Measurements from ENCODE around the gene CCNB3.

Gene CCNB3

DNA sequence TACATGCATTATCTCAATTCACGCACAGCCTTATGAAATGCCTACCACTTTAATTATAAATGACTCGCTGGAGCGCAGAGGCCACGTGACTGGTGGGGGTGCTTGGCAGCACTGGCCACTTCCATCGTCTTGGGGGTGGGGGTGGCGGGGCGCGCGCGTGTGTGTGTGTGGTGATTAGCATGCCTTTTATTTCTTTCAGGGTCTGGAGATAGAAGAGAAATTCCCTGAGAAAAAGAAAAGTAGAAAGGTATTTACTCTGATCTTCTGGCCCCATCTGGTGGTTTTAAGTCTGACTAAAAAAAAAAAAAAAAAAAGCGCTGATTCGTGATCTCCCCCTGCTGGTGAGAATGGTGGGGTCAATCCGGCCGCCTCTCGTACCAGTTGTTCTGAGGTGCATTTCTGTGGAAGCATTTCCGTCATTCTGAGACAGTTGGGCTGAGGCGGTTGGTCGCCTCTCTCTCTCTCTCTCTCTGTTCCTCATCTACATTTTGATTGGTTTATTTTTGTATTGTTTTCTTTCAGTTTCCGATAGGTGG is at the start of gene CCNB3:
Gene CCNB3 (plus strand): TSS at position 402 of the 536 bp plus-strand sequence. CDS start 80,399 bp downstream, outside the sequence.
- H3K9me3 ChIP-seq (ENCODE audit: control insufficient read depth, low read depth, low read length), result peaks cover 10% of the 10 kb centered on the region
- H3K27me3 ChIP-seq (ENCODE audit: control insufficient read depth, insufficient read depth, low read length), result no peaks in the 10 kb centered on the region
- H3K9ac ChIP-seq (ENCODE audit: low read length), result peak within 1 kb of the TSS; percentile 52
- no peak within 1 kb of the TSS for H3K27ac ChIP-seq (ENCODE audit: low read length)
- H3K36me3 ChIP-seq (ENCODE audit: control insufficient read depth, low read depth, low read length), result no peaks in the 10 kb centered on the region
- no peaks in the 10 kb centered on the region for H3K4me1 ChIP-seq (ENCODE audit: control insufficient read depth, low read depth, low read length)
- peak within 1 kb of the TSS; percentile 53 for H3K4me3 ChIP-seq (ENCODE audit: low read length)

DNA sequence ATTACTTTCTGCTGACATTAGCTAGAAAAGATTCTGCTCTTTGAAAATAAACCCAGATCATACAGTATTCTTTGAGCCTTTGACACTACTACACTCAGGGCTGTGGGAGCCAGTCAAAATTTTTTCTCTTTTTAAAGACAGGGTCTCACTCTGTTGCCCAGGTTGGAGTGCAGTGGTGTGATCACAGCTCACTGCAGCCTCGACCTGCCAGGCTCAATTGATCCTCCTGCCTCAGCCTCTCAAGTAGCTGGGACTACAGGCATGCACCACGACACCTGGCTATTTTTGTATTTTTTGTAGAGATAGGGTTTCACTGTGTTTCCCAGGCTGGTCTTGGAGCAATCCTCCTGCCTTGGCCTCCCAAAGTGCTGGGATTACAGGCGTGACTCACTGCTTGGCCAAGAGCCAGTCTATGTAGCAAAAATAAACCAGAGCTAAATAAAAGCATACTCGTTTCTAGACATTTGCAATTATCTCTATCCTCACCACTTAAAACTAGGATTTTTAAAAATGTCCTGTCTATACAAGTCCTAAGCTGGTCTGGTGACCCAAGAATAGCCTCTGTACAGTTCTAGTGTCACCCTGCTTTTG is 46.9 kb upstream of the CCNB3 start:
- H3K4me3 ChIP-seq (ENCODE audit: low read length), result no peak overlapping the region
- H3K9me3 ChIP-seq (ENCODE audit: control insufficient read depth, low read depth, low read length), result peaks cover 9% of the 10 kb centered on the region
- no peaks in the 10 kb centered on the region for H3K4me1 ChIP-seq (ENCODE audit: control insufficient read depth, low read depth, low read length)
- H3K36me3 ChIP-seq (ENCODE audit: control insufficient read depth, low read depth, low read length), result no peaks in the 10 kb centered on the region
- no peak overlapping the region for H3K9ac ChIP-seq (ENCODE audit: low read length)
- H3K27ac ChIP-seq (ENCODE audit: low read length), result no peak overlapping the region
- H3K27me3 ChIP-seq (ENCODE audit: control insufficient read depth, insufficient read depth, low read length), result no peaks in the 10 kb centered on the region

GRCh38 chrX:50158593-50158992 is 46.0 kb upstream of the CCNB3 start:
- H3K4me3 ChIP-seq (ENCODE audit: low read length), result no peak overlapping the region
- no peak overlapping the region for H3K9ac ChIP-seq (ENCODE audit: low read length)
- H3K9me3 ChIP-seq (ENCODE audit: control insufficient read depth, low read depth, low read length), result peaks cover 9% of the 10 kb centered on the region
- H3K36me3 ChIP-seq (ENCODE audit: control insufficient read depth, low read depth, low read length), result no peaks in the 10 kb centered on the region
- no peaks in the 10 kb centered on the region for H3K27me3 ChIP-seq (ENCODE audit: control insufficient read depth, insufficient read depth, low read length)
- no peak overlapping the region for H3K27ac ChIP-seq (ENCODE audit: low read length)
- H3K4me1 ChIP-seq (ENCODE audit: control insufficient read depth, low read depth, low read length), result no peaks in the 10 kb centered on the region

DNA sequence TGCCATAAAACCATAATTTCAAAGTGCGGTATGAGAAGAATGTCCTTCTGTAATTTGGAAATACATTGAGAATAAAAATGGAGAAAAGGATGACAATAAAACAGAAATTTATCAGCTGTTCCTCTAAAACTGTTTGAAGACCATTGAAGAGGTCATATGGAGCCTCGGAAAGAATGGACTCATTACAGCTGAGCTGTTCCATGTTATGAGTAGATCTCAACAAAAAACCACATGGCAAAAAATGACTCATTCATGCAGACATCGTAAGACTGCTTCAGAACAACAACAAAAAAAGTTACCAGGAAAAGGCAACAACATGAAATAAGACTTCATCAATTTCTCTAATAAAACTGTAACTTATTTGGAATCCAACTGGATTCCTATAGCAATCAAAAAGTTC is 43.4 kb upstream of the CCNB3 start:
- H3K9ac ChIP-seq (ENCODE audit: low read length), result no peak overlapping the region
- H3K27ac ChIP-seq (ENCODE audit: low read length), result no peak overlapping the region
- H3K9me3 ChIP-seq (ENCODE audit: control insufficient read depth, low read depth, low read length), result peaks cover 11% of the 10 kb centered on the region
- H3K4me3 ChIP-seq (ENCODE audit: low read length), result no peak overlapping the region
- H3K4me1 ChIP-seq (ENCODE audit: control insufficient read depth, low read depth, low read length), result no peaks in the 10 kb centered on the region
- no peaks in the 10 kb centered on the region for H3K36me3 ChIP-seq (ENCODE audit: control insufficient read depth, low read depth, low read length)
- H3K27me3 ChIP-seq (ENCODE audit: control insufficient read depth, insufficient read depth, low read length), result no peaks in the 10 kb centered on the region

DNA sequence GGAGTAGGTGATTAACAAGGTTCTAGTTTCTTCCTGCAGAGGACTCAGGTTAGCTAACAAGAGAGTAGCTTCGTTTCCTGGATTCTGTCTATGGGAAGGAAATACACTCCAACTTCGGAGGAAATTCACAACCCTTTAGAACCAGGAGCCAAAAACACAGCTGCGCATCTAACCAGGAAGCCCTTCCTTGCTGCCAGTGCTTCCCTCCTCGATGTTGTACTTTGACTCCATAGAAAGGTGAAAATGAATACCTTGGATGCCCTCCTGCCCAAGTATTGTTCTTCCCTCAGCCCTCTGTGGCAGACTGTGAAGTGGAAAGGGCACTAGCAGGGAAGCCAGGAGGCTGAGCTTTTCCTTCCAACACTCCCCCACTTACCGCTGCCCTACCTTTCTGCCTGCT is 38.8 kb upstream of the CCNB3 start:
- H3K27ac ChIP-seq (ENCODE audit: low read length), result no peak overlapping the region
- H3K27me3 ChIP-seq (ENCODE audit: control insufficient read depth, insufficient read depth, low read length), result no peaks in the 10 kb centered on the region
- H3K36me3 ChIP-seq (ENCODE audit: control insufficient read depth, low read depth, low read length), result no peaks in the 10 kb centered on the region
- no peak overlapping the region for H3K9ac ChIP-seq (ENCODE audit: low read length)
- H3K4me3 ChIP-seq (ENCODE audit: low read length), result no peak overlapping the region
- H3K9me3 ChIP-seq (ENCODE audit: control insufficient read depth, low read depth, low read length), result peaks cover 22% of the 10 kb centered on the region
- no peaks in the 10 kb centered on the region for H3K4me1 ChIP-seq (ENCODE audit: control insufficient read depth, low read depth, low read length)

GRCh38 chrX:50167366-50167765 is 37.2 kb upstream of the CCNB3 start:
- Histone ChIP-seq H3K27ac (ENCODE audit: low read length) (no peak overlapping the region), H3K9ac (ENCODE audit: low read length) (no peak overlapping the region), H3K4me3 (ENCODE audit: low read length) (no peak overlapping the region), H3K4me1 (ENCODE audit: control insufficient read depth, low read depth, low read length) (no peaks in the 10 kb centered on the region), H3K27me3 (ENCODE audit: control insufficient read depth, insufficient read depth, low read length) (no peaks in the 10 kb centered on the region), H3K36me3 (ENCODE audit: control insufficient read depth, low read depth, low read length) (no peaks in the 10 kb centered on the region), H3K9me3 (ENCODE audit: control insufficient read depth, low read depth, low read length) (peaks cover 22% of the 10 kb centered on the region)

DNA sequence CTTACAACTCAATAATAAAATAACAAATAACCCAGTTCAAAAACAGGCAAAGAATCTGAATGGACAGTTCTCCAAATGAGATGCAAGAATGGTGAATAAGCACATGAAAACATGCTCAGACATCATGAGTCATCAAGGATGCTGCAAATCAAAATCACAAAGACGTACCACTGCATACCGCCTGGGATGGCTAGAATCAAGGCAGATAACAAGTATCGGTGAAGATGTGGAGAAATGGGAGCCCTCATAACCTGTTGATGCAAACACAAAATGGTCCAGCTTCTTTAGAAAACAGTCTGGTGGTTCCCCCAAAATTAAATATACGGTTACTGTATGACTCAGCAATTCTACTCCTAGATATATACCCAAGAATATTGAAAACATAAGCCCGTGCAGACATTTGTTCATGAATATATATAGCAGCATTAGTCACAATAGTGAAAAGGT is 36.3 kb upstream of the CCNB3 start:
- peaks cover 22% of the 10 kb centered on the region for H3K9me3 ChIP-seq (ENCODE audit: control insufficient read depth, low read depth, low read length)
- H3K4me3 ChIP-seq (ENCODE audit: low read length), result no peak overlapping the region
- no peak overlapping the region for H3K27ac ChIP-seq (ENCODE audit: low read length)
- no peaks in the 10 kb centered on the region for H3K36me3 ChIP-seq (ENCODE audit: control insufficient read depth, low read depth, low read length)
- H3K27me3 ChIP-seq (ENCODE audit: control insufficient read depth, insufficient read depth, low read length), result no peaks in the 10 kb centered on the region
- no peak overlapping the region for H3K9ac ChIP-seq (ENCODE audit: low read length)
- H3K4me1 ChIP-seq (ENCODE audit: control insufficient read depth, low read depth, low read length), result no peaks in the 10 kb centered on the region

DNA sequence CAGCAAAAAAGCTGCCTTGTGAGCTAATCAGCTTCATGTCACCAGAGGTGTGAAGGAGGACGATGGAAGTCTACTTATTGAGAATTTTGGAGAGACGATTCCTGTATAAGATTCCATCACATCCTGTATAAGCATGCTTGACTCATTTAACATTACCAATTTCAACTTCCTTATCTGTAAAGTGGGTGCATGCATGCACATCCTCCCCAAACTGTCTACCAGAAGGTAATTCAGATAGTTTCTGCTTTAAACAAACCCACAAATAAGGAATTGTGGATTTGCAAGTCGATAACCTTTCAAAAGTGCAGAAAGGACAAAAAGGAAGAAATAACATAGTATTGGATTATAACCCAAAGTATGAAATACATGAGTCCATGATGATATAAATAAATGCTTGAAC is 34.8 kb upstream of the CCNB3 start:
- H3K4me3 ChIP-seq (ENCODE audit: low read length), result no peak overlapping the region
- H3K36me3 ChIP-seq (ENCODE audit: control insufficient read depth, low read depth, low read length), result no peaks in the 10 kb centered on the region
- no peak overlapping the region for H3K27ac ChIP-seq (ENCODE audit: low read length)
- no peak overlapping the region for H3K9ac ChIP-seq (ENCODE audit: low read length)
- H3K9me3 ChIP-seq (ENCODE audit: control insufficient read depth, low read depth, low read length), result peaks cover 22% of the 10 kb centered on the region
- H3K4me1 ChIP-seq (ENCODE audit: control insufficient read depth, low read depth, low read length), result no peaks in the 10 kb centered on the region
- no peaks in the 10 kb centered on the region for H3K27me3 ChIP-seq (ENCODE audit: control insufficient read depth, insufficient read depth, low read length)

GRCh38 chrX:50180073-50180940 is 24.3 kb upstream of the CCNB3 start:
- Histone ChIP-seq H3K9ac (ENCODE audit: low read length) (no peak overlapping the region), H3K36me3 (ENCODE audit: control insufficient read depth, low read depth, low read length) (no peaks in the 10 kb centered on the region)

GRCh38 chrX:50183891-50184290 is 20.7 kb upstream of the CCNB3 start:
- Histone ChIP-seq H3K4me1 (ENCODE audit: control insufficient read depth, low read depth, low read length) (peaks cover 3% of the 10 kb centered on the region), H3K27ac (ENCODE audit: low read length) (no peak overlapping the region), H3K4me3 (ENCODE audit: low read length) (no peak overlapping the region), H3K27me3 (ENCODE audit: control insufficient read depth, insufficient read depth, low read length) (no peaks in the 10 kb centered on the region), H3K9ac (ENCODE audit: low read length) (no peak overlapping the region), H3K9me3 (ENCODE audit: control insufficient read depth, low read depth, low read length) (peaks cover 11% of the 10 kb centered on the region), H3K36me3 (ENCODE audit: control insufficient read depth, low read depth, low read length) (no peaks in the 10 kb centered on the region)

More at GRCh38 chrX:50180073-50180940, 24.3 kb upstream of the CCNB3 start:
- peaks cover 11% of the 10 kb centered on the region for H3K9me3 ChIP-seq (ENCODE audit: control insufficient read depth, low read depth, low read length)
- H3K4me3 ChIP-seq (ENCODE audit: low read length), result no peak overlapping the region
- no peak overlapping the region for H3K27ac ChIP-seq (ENCODE audit: low read length)
- no peaks in the 10 kb centered on the region for H3K4me1 ChIP-seq (ENCODE audit: control insufficient read depth, low read depth, low read length)
- H3K27me3 ChIP-seq (ENCODE audit: control insufficient read depth, insufficient read depth, low read length), result no peaks in the 10 kb centered on the region

DNA sequence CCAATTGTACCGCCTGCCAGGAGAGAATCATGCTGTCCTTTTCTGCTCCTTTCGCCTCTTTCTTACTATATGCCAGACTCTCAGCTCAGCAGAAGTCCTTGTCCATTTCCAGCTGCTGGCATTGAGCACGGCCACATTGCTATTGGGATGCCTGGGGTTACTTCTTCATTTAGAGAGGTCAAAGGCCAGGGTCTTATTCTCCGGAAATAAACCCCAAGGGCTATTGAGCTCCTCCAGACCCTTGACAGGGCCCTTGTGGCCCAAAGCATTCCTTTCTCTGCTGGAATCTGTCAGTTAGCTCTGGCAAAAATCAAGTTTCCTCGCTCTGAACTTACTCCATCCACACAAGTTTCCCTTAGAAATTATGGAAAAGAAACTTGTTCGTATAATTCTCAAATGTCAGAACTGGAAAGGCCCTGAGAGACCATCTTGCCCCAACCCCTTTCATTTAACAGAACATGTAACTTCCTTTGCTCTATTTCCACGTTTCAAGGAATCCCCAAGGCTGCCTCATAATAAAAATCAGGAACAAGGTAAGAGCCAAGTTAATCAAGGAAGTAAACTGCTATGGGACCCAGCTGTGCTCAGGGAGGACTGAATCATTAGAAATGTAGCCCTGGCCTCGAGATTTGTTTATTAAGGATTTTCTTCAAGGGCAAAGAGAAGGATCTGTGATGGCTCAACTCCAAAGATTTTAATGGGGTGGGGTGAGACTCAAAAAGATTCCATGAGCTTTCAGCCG is 15.5 kb upstream of the CCNB3 start:
- Histone ChIP-seq H3K36me3 (ENCODE audit: control insufficient read depth, low read depth, low read length) (no peaks in the 10 kb centered on the region), H3K9ac (ENCODE audit: low read length) (no peak overlapping the region), H3K4me1 (ENCODE audit: control insufficient read depth, low read depth, low read length) (peaks cover 7% of the 10 kb centered on the region), H3K27ac (ENCODE audit: low read length) (no peak overlapping the region), H3K4me3 (ENCODE audit: low read length) (no peak overlapping the region), H3K27me3 (ENCODE audit: control insufficient read depth, insufficient read depth, low read length) (no peaks in the 10 kb centered on the region), H3K9me3 (ENCODE audit: control insufficient read depth, low read depth, low read length) (peaks cover 6% of the 10 kb centered on the region)
